Breast epithelium (tissue), 4 donors: ENCODE measurements around the gene CELF1. TPM values are rescaled to one million over a fixed set of nuclear protein-coding genes. Genes with fewer than 3 reads are reported as not detected.

Experiments
- DNase-seq, 2 donors: peaks; one replicate each; pipeline ENCODE4 v3.0.0-alpha.2; 2019; ENCODE audit warnings: low spot score in 2 of 2
- H3K27ac ChIP-seq, 2 donors: fragments of 200-600 bp; sonication (generic) in 1 of 2; one replicate each; pipeline ENCODE4 v1.5.1; 2016 to 2019; ENCODE audit warnings: mild to moderate bottlenecking in 1 of 2
- H3K27me3 ChIP-seq, 2 donors: fragments of 200-600 bp; sonication (generic) in 1 of 2; one replicate each; pipeline versions ENCODE4 v1.5.1 to v1.6.0; 2017 to 2019; ENCODE audit warnings: control low read depth in 1 of 2, mild to moderate bottlenecking in 1 of 2
- H3K36me3 ChIP-seq: fragments of 200-600 bp; one replicate; pipeline ENCODE4 v1.5.1; 2019
- H3K4me1 ChIP-seq, 2 donors: fragments of 200-600 bp; sonication (generic); one replicate each; pipeline ENCODE4 v1.5.1; 2016 to 2019; ENCODE audit warnings: control low read depth in 1 of 2
- H3K4me3 ChIP-seq, 3 donors: fragments of 200-600 bp; sonication (generic); 1 replicate in 2 of 3; 2 replicates in 1 of 3; pipeline ENCODE4 v1.5.1; 2016 to 2019; ENCODE audit warnings: mild to moderate bottlenecking in 3 of 3, moderate library complexity in 2 of 3
- H3K9me3 ChIP-seq, 2 donors: fragments of 200-600 bp; sonication (generic) in 1 of 2; one replicate each; pipeline ENCODE4 v1.5.1; 2016 to 2019; ENCODE audit warnings: control low read depth in 1 of 2
- POLR2A ChIP-seq: fragments of 450-650 bp; IDR thresholded peaks from one replicate; pipeline ENCODE4 v1.6.1; 2016; ENCODE audit warnings: antibody characterized with exemption, mild to moderate bottlenecking, moderate library complexity
- POLR2AphosphoS5 ChIP-seq, 3 donors: sonication (generic); formaldehyde crosslinking; IDR thresholded peaks; one replicate each; pipeline ENCODE4 v1.6.1; 2017; ENCODE audit warnings: antibody characterized with exemption in 3 of 3
- intact Hi-C: fragments of 100-400 bp; cut with DNase I; formaldehyde crosslinking; loops from one replicate; pipeline ENCODE4 v1.15.1; 2023; ENCODE audit warnings: low total_unique reads
- total RNA-seq, 3 donors: library from RNA; depleted of rRNA; stranded (reverse); fragments of >200 nt; gene quantifications; one replicate each; pipeline ENCODE4 v1.1.0, GENCODE V29; 2016
- TF ChIP-seq, protein P1 (sequence below), 3 donors: fragments of 450-650 bp; IDR thresholded peaks; one replicate each; pipeline ENCODE4 v1.5.1; 2016 to 2017; ENCODE audit warnings: antibody characterized with exemption in 3 of 3, mild to moderate bottlenecking in 3 of 3, moderate library complexity in 3 of 3

CELF1 gene
- total RNA-seq, 3 donors from 2014 or later = 94.1 to 117 (median 114) TPM

DNA sequence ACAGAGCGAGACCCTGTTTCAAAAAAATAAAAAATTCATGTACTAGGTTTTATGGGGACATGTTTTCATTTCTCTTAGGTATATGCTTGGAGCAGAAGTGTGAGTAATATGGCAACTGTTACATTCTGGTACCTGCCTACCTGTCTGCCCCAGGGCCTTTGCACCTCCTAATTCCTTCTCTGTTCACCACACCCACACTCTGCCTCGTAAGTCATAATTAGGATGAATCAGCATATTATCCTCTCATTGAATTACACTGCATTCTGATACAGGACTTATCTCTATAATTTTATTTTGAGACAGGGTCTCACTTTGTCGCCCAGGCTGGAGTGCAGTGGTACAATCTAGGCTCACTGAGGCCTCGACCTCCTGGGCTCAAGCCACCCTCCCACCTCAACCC is 100.9 kb downstream of the CELF1 start:
- Histone ChIP-seq H3K9me3 (no peaks in the 10 kb centered on the region), H3K4me3 (no peak overlapping the region), H3K4me1 (no peaks in the 10 kb centered on the region), H3K36me3 (no peaks in the 10 kb centered on the region), H3K27me3 (no peaks in the 10 kb centered on the region), H3K27ac (no peak overlapping the region)
- intact Hi-C loops = no loop called here
- TF ChIP-seq, protein P1, sequence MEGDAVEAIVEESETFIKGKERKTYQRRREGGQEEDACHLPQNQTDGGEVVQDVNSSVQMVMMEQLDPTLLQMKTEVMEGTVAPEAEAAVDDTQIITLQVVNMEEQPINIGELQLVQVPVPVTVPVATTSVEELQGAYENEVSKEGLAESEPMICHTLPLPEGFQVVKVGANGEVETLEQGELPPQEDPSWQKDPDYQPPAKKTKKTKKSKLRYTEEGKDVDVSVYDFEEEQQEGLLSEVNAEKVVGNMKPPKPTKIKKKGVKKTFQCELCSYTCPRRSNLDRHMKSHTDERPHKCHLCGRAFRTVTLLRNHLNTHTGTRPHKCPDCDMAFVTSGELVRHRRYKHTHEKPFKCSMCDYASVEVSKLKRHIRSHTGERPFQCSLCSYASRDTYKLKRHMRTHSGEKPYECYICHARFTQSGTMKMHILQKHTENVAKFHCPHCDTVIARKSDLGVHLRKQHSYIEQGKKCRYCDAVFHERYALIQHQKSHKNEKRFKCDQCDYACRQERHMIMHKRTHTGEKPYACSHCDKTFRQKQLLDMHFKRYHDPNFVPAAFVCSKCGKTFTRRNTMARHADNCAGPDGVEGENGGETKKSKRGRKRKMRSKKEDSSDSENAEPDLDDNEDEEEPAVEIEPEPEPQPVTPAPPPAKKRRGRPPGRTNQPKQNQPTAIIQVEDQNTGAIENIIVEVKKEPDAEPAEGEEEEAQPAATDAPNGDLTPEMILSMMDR (IDR thresholded peaks at IDR 0.05) = no peak
- TF ChIP-seq POLR2A (no peak), POLR2AphosphoS5 (IDR thresholded peaks at IDR 0.05) (no peak)
- DNase-seq = no peak

DNA sequence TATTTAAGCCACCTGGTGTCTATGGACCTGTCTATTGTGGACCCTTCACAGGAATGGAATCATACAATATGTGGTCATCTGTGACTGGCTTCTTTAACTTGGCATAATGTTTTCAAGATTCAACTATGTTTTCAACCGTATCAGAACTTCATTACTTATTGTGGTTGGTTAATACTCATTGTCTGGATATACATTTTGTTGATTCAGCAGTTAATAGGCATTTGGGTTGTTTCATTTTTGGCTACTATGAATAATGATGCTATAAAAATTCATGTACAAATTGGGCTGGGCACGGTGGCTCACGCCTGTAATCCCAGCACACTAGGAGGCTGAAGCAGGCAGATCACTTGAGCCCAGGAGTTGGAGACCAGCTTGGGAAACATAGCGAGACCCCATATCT is 101.5 kb downstream of the CELF1 start:
- Histone ChIP-seq H3K36me3 (no peaks in the 10 kb centered on the region), H3K4me1 (no peaks in the 10 kb centered on the region), H3K4me3 (no peak overlapping the region), H3K27ac (no peak overlapping the region), H3K27me3 (no peaks in the 10 kb centered on the region), H3K9me3 (no peaks in the 10 kb centered on the region)
- no peak for DNase-seq
- no peak for TF ChIP-seq POLR2A
- TF ChIP-seq, protein P1 (IDR thresholded peaks at IDR 0.05) = no peak
- intact Hi-C loops = no loop called here

DNA sequence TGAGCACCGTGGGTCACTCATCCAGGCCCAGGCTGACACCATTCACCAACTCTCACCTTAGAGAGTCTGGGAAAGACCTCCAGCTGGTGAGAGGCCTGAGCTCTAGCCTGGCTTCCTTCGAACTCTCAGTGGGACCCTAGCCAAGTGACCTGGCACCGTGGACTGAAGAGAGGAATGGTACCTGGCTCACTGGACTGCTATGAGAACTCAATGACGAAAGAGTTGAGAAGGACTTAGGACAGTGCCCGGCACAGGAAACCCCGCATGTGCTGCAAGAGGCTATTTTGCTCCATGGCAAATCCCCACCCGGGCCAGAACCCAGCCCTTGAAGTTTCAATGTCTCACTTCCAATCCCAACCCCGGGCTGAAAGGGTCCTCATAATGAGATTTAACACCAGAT is 103.4 kb downstream of the CELF1 start:
- no peak for DNase-seq
- H3K36me3 ChIP-seq = no peaks in the 10 kb centered on the region
- no peak overlapping the region for H3K4me3 ChIP-seq
- H3K4me1 ChIP-seq = no peaks in the 10 kb centered on the region
- H3K27ac ChIP-seq = no peak overlapping the region
- intact Hi-C loops = no loop called here
- no peaks in the 10 kb centered on the region for H3K27me3 ChIP-seq
- H3K9me3 ChIP-seq = no peaks in the 10 kb centered on the region
- TF ChIP-seq, protein P1 (IDR thresholded peaks at IDR 0.05) = no peak
- TF ChIP-seq POLR2AphosphoS5 (IDR thresholded peaks at IDR 0.05) (no peak), POLR2A (no peak)

DNA sequence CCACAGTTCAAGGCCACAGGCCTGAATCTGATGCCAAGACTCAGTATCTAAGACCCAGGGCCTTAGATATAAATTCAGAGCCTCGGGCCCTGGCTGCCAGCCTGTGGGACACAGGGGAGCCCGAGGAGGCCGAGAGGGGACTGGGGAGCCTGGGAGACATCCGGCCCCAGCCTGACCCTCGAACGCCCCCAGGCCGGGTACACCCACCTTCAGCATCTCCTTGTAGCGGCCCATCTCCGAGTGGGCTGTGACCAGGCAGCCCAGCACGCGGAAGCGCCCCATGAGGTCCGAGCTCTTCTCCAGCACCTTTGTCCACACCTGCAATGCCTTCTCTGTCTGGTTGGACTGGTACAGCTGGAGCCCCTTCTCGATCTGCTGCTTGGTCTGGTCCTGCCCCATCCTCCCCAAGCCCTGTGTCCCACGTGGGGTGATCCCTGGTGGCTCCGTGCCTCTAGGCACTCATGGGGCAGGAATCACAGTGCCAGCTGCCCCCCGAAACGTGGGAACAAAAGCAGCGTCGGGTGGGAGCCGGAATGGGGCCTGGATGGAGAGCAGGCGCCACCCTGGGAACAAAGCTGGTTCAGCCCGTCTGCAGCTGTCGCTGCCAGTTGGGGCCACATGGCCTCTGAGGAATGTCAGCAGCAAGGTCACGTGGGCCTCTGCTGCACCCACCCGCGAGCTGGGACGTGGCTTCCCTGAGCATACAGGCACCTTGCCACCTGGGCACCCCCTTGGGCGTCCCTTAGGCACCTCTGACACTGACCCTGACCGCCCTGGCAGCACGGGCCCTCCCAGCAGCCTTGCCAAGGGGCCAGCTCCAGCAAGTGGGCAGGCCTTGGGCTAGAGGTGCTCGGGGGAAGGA is 104.1 kb downstream of the CELF1 start, which contains the start of gene RAPSN:
Gene RAPSN, minus strand, starts transcription at position 571 of the 862 bp plus-strand sequence. Its CDS starts 172 bp downstream, at position 399.
- Histone ChIP-seq H3K27me3 (no peaks in the 10 kb centered on the region), H3K4me3 (no peak within 1 kb of the TSS), H3K27ac (no peak within 1 kb of the TSS), H3K4me1 (no peaks in the 10 kb centered on the region), H3K9me3 (no peaks in the 10 kb centered on the region), H3K36me3 (no peaks in the 10 kb centered on the region)
- DNase-seq = no peak
- intact Hi-C loops = no loop called here
- TF ChIP-seq POLR2AphosphoS5 (IDR thresholded peaks at IDR 0.05) (no peak), POLR2A (no peak)
- TF ChIP-seq, protein P1 (IDR thresholded peaks at IDR 0.05) = no peak

DNA sequence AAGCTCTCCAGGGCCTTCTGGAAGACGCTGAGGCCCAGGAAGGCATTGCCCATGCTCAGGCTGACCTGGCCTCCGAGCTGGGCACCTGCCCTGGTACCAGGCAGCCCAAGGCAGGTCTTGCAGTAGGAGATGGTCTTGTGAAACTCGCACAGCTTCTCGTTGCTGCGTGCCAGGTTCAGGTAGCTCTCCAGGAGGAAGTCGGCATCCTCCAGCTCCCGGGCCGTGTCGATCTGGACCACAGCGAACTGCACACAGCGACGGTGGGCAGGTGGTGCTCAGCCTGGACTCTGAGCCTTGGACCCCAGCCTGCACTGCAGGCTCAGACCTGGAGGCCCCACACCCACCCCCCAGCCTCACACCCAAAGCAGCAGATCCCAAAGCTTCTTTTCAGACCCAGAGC is 105.0 kb downstream of the CELF1 start:
- Histone ChIP-seq H3K27me3 (no peaks in the 10 kb centered on the region), H3K27ac (no peak overlapping the region), H3K4me3 (no peak overlapping the region), H3K36me3 (no peaks in the 10 kb centered on the region), H3K4me1 (no peaks in the 10 kb centered on the region), H3K9me3 (no peaks in the 10 kb centered on the region)
- intact Hi-C loops = no loop called here
- no peak for DNase-seq
- TF ChIP-seq POLR2AphosphoS5 (IDR thresholded peaks at IDR 0.05) (no peak), POLR2A (no peak)
- TF ChIP-seq, protein P1 (IDR thresholded peaks at IDR 0.05) = no peak
